GM18511 (cell line): Measurements from ENCODE around the gene SEZ6L2.
A peak's percentile ranks its signal among the peaks of the same experiment; 100 is the strongest.
"Not testable (repeated sequence)": the region's sequence is repeated elsewhere in the genome, so short reads cannot be mapped to it uniquely, and the experiment has no call there.

ENCODE experiments used
- ATAC-seq: cut with Tn5 transposase; IDR thresholded peaks from one replicate; pipeline ENCODE4 v1.9.1; 2021; ENCODE audit warnings: mild to moderate bottlenecking, moderate library complexity; ENCODE audit not compliant: unreplicated experiment

SEZ6L2 gene

GRCh38 chr16:29899516-29900101 lies at the start of gene SEZ6L2:
Gene SEZ6L2 (minus strand): TSS chr16:29899550. CDS start chr16:29899019, 531 bp downstream.
- no peak for ATAC-seq

- ATAC-seq, result no peak
Measured at GRCh38 chr16:29947897-29948296, 48.5 kb upstream of the SEZ6L2 start.

- ATAC-seq, result no peak
Measured at GRCh38 chr16:29943846-29944799, 44.8 kb upstream of the SEZ6L2 start.

GRCh38 chr16:29940656-29941055 lies 41.3 kb upstream of the SEZ6L2 start:
- ATAC-seq, result no peak

GRCh38 chr16:29931750-29932149 lies 32.4 kb upstream of the SEZ6L2 start:
- not testable (repeated sequence) for ATAC-seq

GRCh38 chr16:29927070-29927905 lies 27.9 kb upstream of the SEZ6L2 start:
- no peak for ATAC-seq

- ATAC-seq, result no peak
Measured at GRCh38 chr16:29926711-29927052, 27.3 kb upstream of the SEZ6L2 start.

- ATAC-seq, result peak; percentile 93
Measured at GRCh38 chr16:29925781-29926710, 26.7 kb upstream of the SEZ6L2 start, which contains the start of gene KCTD13. Gene KCTD13 (minus strand): TSS chr16:29926226. CDS start chr16:29926033, 193 bp downstream.

- no peak for ATAC-seq
Measured at GRCh38 chr16:29925105-29925756, 25.9 kb upstream of the SEZ6L2 start.

GRCh38 chr16:29922986-29923501 lies 23.7 kb upstream of the SEZ6L2 start:
- ATAC-seq, result no peak

GRCh38 chr16:29922326-29922725 lies 23.0 kb upstream of the SEZ6L2 start:
- ATAC-seq, result no peak

- ATAC-seq, result no peak
Measured at GRCh38 chr16:29921034-29921385, 21.7 kb upstream of the SEZ6L2 start.

GRCh38 chr16:29920288-29921033 lies 21.1 kb upstream of the SEZ6L2 start:
- no peak for ATAC-seq

- no peak for ATAC-seq
Measured at GRCh38 chr16:29916979-29917378, 17.6 kb upstream of the SEZ6L2 start.

- ATAC-seq, result no peak
Measured at GRCh38 chr16:29915590-29916247, 16.4 kb upstream of the SEZ6L2 start.

GRCh38 chr16:29913514-29913913 lies 14.2 kb upstream of the SEZ6L2 start:
- ATAC-seq, result no peak

- no peak for ATAC-seq
Measured at GRCh38 chr16:29912087-29912486, 12.7 kb upstream of the SEZ6L2 start.

- ATAC-seq, result no peak
Measured at GRCh38 chr16:29911676-29912010, 12.3 kb upstream of the SEZ6L2 start.
